HG02642 (cell line): Measurements from ENCODE around the gene ZXDA.

Experiments used
- ATAC-seq: cut with Tn5 transposase; IDR thresholded peaks from one replicate; pipeline ENCODE4 v1.9.1; 2021; ENCODE audit warnings: mild to moderate bottlenecking; ENCODE audit not compliant: unreplicated experiment, poor library complexity

ZXDA gene

DNA sequence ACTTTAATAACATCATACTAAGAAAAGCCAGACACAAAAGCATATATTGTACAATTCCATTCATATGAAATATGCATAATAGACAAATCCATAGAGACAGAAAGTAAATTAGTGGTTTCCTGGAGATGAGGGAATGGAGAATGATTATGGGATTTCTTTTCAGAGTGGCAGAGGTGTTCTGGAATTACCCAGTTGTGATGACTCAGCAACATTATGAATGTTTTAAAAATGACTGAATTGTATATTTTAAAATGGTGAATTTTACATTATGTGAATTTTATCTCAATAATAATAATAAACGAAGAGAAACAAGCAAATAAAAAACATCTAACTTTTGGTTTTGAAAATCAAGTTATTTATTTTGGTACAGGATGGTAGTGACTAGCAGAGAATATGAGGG lies 11.2 kb downstream of the ZXDA start:
- no peak for ATAC-seq

DNA sequence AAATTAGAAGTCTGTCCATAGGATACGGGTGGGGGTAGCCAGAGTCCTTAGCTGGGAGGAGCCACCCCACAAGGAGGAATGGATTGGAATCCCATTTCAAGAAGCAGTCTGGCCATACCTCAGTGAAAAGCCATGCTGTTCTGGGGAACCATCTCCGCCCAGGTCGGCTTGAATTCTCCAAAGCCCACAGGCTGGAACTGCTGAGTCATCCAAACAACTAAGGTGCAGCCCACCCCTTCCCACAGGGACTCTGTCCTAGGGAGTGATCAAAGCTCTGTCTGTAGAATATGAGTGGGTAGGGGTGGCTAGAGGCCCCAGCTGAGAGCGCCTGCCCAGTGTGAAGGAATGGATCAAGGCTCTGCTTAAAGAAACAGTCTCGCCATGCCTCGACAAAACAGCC lies 38.8 kb downstream of the ZXDA start:
- no peak for ATAC-seq
